AG04450 (cell line): ENCODE results near the gene TCEA2. TPM values are rescaled to one million over a fixed set of nuclear protein-coding genes. Genes with fewer than 3 reads are reported as not detected.

Experiments used
- CTCF ChIA-PET: fragments of 300-600, 350-600 bp; formaldehyde crosslinking; extraction: SDS; loops from one replicate; lab custom pipeline; 2022; ENCODE audit warnings: antibody characterized with exemption, inconsistent platforms; lab: Charles Lee
- POLR2A ChIA-PET: fragments of 350-600 bp; formaldehyde crosslinking; extraction: SDS; loops from one replicate; lab custom pipeline; 2021; ENCODE audit warnings: antibody characterized with exemption, inconsistent platforms; lab: Yijun Ruan, JAX
- DNase-seq: peaks from one replicate; pipeline ENCODE4 v3.0.0-alpha.2; 2011; ENCODE audit warnings: low read depth, low spot score
- H3K27ac ChIP-seq: one replicate; pipeline ENCODE4 v1.5.1; 2012; ENCODE audit warnings: low read depth, low read length, control low read depth
- H3K27me3 ChIP-seq: one replicate; pipeline ENCODE4 v1.6.0; 2012; ENCODE audit warnings: low read length; ENCODE audit not compliant: control insufficient read depth, insufficient read depth
- H3K4me3 ChIP-seq: 2 replicates; pipeline ENCODE4 v1.5.1; 2011; ENCODE audit warnings: mild to moderate bottlenecking, low read depth, low read length, control low read depth
- H3K9me3 ChIP-seq: 2 replicates; pipeline ENCODE4 v1.5.1; 2012; ENCODE audit warnings: low read length; ENCODE audit not compliant: control insufficient read depth, insufficient read depth
- CTCF ChIP-seq: IDR thresholded peaks from 2 replicates; pipeline ENCODE4 v1.5.1; 2011; ENCODE audit warnings: low read depth, low read length, control low read depth, inconsistent platforms
- polyA plus RNA-seq: library from polyadenylated mRNA; depleted of rRNA; stranded (reverse); fragments of >200 nt; gene quantifications from 2 replicates; pipeline ENCODE4 v1.2.3, GENCODE V29; 2011

The TCEA2 gene
- polyA plus RNA-seq, 1 experiment: 12.8 TPM

- DNase-seq: no peak
- ChIA-PET POLR2A (no interaction called here), CTCF (no interaction called here)
- H3K27me3 ChIP-seq: peaks cover 39% of the 10 kb centered on the region
- peaks cover 5% of the 10 kb centered on the region; the same call in 1 of the 2 replicates for H3K9me3 ChIP-seq
- no peak overlapping the region for H3K4me3 ChIP-seq
- no peak for TF ChIP-seq CTCF
- H3K27ac ChIP-seq: no peak overlapping the region
These were observed 38.1 kb downstream of the TCEA2 start for GRCh38 chr20:64100946-64101688.

- H3K4me3 ChIP-seq: no peak overlapping the region
- peaks cover 4% of the 10 kb centered on the region; the same call in 1 of the 2 replicates for H3K9me3 ChIP-seq
- no peak for DNase-seq
- peaks cover 40% of the 10 kb centered on the region for H3K27me3 ChIP-seq
- CTCF ChIA-PET: interaction anchor here (0.6 to 0.9 kb wide), 4 partner anchors 12 to 873 kb away, joined by 3 to 9 read pairs (median 4); no protein-coding TSS in a partner anchor
- POLR2A ChIA-PET: no interaction called here
- H3K27ac ChIP-seq: no peak overlapping the region
- TF ChIP-seq CTCF: peak; percentile 51
These were observed 39.0 kb downstream of the TCEA2 start for GRCh38 chr20:64101731-64102621.

GRCh38 chr20:64102647-64103354 lies 39.8 kb downstream of the TCEA2 start:
- peaks cover 46% of the 10 kb centered on the region for H3K27me3 ChIP-seq
- ChIA-PET CTCF (interaction anchor here (0.6 to 0.9 kb wide), 4 partner anchors 11 to 874 kb away, joined by 3 to 9 read pairs (median 4); no protein-coding TSS in a partner anchor), POLR2A (no interaction called here)
- peaks cover 4% of the 10 kb centered on the region; the same call in 1 of the 2 replicates for H3K9me3 ChIP-seq
- H3K27ac ChIP-seq: no peak overlapping the region
- TF ChIP-seq CTCF: no peak
- no peak overlapping the region for H3K4me3 ChIP-seq
- no peak for DNase-seq

GRCh38 chr20:64103871-64104666 lies 41.1 kb downstream of the TCEA2 start:
- POLR2A ChIA-PET: no interaction called here
- CTCF ChIA-PET: interaction anchor here (0.6 kb wide), 1 partner anchor 867 kb away, joined by 3 read pairs; no protein-coding TSS in a partner anchor

More at GRCh38 chr20:64103871-64104666, 41.1 kb downstream of the TCEA2 start:
- TF ChIP-seq CTCF: no peak
- Histone ChIP-seq H3K27ac (no peak overlapping the region), H3K4me3 (no peak overlapping the region), H3K9me3 (peaks cover 4% of the 10 kb centered on the region; the same call in 1 of the 2 replicates), H3K27me3 (peaks cover 50% of the 10 kb centered on the region)
- no peak for DNase-seq
